Adrenal gland (tissue), 12 donors: ENCODE measurements around the gene SAMD4A. TPM values are rescaled to one million over a fixed set of nuclear protein-coding genes. Genes with fewer than 3 reads are reported as not detected.

Experiments used
- DNase-seq, 7 donors: peaks; one replicate each; pipeline ENCODE4 v3.0.0-alpha.2; 2019 to 2020
- H3K27ac ChIP-seq, 5 donors: fragments of 200-600 bp; sonication (generic) in 4 of 5; 1 replicate in 3 of 5; 2 replicates in 2 of 5; pipeline versions ENCODE4 v1.5.1 to v1.8.0; 2016 to 2020; ENCODE audit warnings: mild to moderate bottlenecking in 1 of 5
- H3K27me3 ChIP-seq: fragments of 200-600 bp; 2 replicates; pipeline ENCODE4 v1.8.0; 2021
- H3K36me3 ChIP-seq, 2 donors: fragments of 200-600 bp; replicated peaks in 1 of 2; 1 replicate in 1 of 2; 2 replicates in 1 of 2; pipeline versions ENCODE4 v1.5.1 to v1.8.0; 2018 to 2022
- H3K4me1 ChIP-seq, 2 donors: fragments of 200-600 bp; replicated peaks in 1 of 2; 1 replicate in 1 of 2; 2 replicates in 1 of 2; pipeline versions ENCODE4 v1.5.1 to v1.8.0; 2018 to 2021
- H3K4me3 ChIP-seq, 4 donors: fragments of 200-600 bp; sonication (generic) in 3 of 4; one replicate each; pipeline ENCODE4 v1.5.1; 2016 to 2018
- H3K9me3 ChIP-seq, 3 donors: fragments of 200-600 bp; sonication (generic) in 1 of 3; replicated peaks in 1 of 3; 1 replicate in 2 of 3; 2 replicates in 1 of 3; pipeline versions ENCODE4 v1.5.1 to v1.8.0; 2016 to 2021
- POLR2A ChIP-seq, 2 donors: fragments of 450-650 bp; IDR thresholded peaks; one replicate each; pipeline ENCODE4 v1.6.1; 2017; ENCODE audit warnings: antibody characterized with exemption in 2 of 2, mild to moderate bottlenecking in 2 of 2, moderate library complexity in 1 of 2
- WGBS, 4 donors: extraction: QIAGEN DNeasy Blood & Tissue Kit in 2 of 4; methylation state at CpG; one replicate each; pipeline versions ENCODE4 v1.1.5 to v1.1.7; 2013 to 2017; 5-methylcytosine and 5-hydroxymethylcytosine counted together
- intact Hi-C, 2 donors: fragments of 100-400 bp; cut with DNase I; formaldehyde crosslinking; loops; one replicate each; pipeline versions ENCODE4 v1.14.1 to v1.15.0; 2022 to 2023
- polyA plus RNA-seq, 3 donors: library from polyadenylated mRNA; stranded (reverse); fragments of 200-250 nt in 2 of 3; fragments of 350-450 nt in 1 of 3; fragmentation: Illumina TruSeq in 1 of 3; extraction: RNeasy Lipid Tissue Mini Kit (QIAGEN cat#74804) in 1 of 3; gene quantifications; one replicate each; pipeline ENCODE4 v1.2.3, GENCODE V29; 2013 to 2014
- total RNA-seq, 9 donors: library from RNA; depleted of rRNA in 4 of 9; stranded (reverse); fragments of >200 nt in 4 of 9; fragments of 120-200 nt in 1 of 9; fragmentation: NEBNext Ultra II Directional in 1 of 9; extraction: Animal tissue kit (Norgen Biotek cat#: 25700) in 1 of 9; gene quantifications; one replicate each; pipeline versions ENCODE4 v1.1.0 to v1.2.4, GENCODE V29; 2013 to 2023
- TF ChIP-seq, protein P1 (sequence below), 6 experiments: fragments of 450-650 bp in 4 of 6; fragments of 200-600 bp in 2 of 6; sonication (generic) in 1 of 6; IDR thresholded peaks; 1 replicate in 5 of 6; 2 replicates in 1 of 6; pipeline versions ENCODE4 v1.5.1 to v1.8.0; 2016 to 2021; ENCODE audit warnings: antibody characterized with exemption in 6 of 6, mild to moderate bottlenecking in 2 of 6, moderate library complexity in 1 of 6
- donor health status: healthy with polysubstance abuse.
- donor health status: Bipolar disorder and iron deficiency.
- donor health status: DM: yes; HTN: yes; CAD: no.
- donor health status: DM: no; HTN: no; CAD: no.
- donor health status: DM: no; HTN: no; CAD: no.
- donor health status: DM: yes; HTN: yes; CAD: no.

Gene SAMD4A
- total and polyA plus RNA-seq, 12 donors: 2.2 to 13.2 (median 8.3) TPM

DNA sequence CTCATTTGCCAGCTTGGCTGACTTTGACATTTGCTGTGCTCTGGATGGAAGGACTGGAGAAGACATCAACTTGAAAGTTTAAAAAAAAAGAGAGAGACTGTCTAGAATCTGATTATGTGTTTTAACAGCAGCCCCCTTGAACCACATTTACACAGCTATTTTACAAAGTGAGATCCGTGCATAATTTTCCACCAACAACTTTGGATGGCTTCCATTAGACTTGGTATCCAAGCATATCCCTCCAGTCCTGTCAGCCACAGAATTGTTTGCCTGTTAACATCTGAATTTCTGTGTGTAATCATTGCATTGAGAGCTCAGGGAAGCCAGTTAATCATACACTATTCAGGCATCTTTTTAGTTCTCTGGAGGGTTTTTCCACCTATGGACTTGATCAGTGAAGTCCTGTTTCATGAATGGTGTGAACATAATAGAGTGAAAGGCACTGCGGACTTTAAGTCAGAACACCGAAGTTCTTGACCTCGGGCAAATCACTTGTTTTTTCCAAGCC lies 93.7 kb downstream of the SAMD4A start:
- no peak for TF ChIP-seq POLR2A (IDR thresholded peaks at IDR 0.05)
- TF ChIP-seq, protein P1, sequence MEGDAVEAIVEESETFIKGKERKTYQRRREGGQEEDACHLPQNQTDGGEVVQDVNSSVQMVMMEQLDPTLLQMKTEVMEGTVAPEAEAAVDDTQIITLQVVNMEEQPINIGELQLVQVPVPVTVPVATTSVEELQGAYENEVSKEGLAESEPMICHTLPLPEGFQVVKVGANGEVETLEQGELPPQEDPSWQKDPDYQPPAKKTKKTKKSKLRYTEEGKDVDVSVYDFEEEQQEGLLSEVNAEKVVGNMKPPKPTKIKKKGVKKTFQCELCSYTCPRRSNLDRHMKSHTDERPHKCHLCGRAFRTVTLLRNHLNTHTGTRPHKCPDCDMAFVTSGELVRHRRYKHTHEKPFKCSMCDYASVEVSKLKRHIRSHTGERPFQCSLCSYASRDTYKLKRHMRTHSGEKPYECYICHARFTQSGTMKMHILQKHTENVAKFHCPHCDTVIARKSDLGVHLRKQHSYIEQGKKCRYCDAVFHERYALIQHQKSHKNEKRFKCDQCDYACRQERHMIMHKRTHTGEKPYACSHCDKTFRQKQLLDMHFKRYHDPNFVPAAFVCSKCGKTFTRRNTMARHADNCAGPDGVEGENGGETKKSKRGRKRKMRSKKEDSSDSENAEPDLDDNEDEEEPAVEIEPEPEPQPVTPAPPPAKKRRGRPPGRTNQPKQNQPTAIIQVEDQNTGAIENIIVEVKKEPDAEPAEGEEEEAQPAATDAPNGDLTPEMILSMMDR (IDR thresholded peaks at IDR 0.05): no peak
- intact Hi-C loops: no loop called here
- no peaks in the 10 kb centered on the region for H3K27me3 ChIP-seq
- no peaks in the 10 kb centered on the region for H3K9me3 ChIP-seq
- H3K36me3 ChIP-seq: no peaks in the 10 kb centered on the region
- no peak for DNase-seq
- no peak overlapping the region for H3K4me3 ChIP-seq
- WGBS, 4 donors: 84 to 95% (median 85%) methylated on average over 4 of the region's 4 CpGs
- no peak overlapping the region for H3K27ac ChIP-seq
- H3K4me1 ChIP-seq: no peaks in the 10 kb centered on the region

DNA sequence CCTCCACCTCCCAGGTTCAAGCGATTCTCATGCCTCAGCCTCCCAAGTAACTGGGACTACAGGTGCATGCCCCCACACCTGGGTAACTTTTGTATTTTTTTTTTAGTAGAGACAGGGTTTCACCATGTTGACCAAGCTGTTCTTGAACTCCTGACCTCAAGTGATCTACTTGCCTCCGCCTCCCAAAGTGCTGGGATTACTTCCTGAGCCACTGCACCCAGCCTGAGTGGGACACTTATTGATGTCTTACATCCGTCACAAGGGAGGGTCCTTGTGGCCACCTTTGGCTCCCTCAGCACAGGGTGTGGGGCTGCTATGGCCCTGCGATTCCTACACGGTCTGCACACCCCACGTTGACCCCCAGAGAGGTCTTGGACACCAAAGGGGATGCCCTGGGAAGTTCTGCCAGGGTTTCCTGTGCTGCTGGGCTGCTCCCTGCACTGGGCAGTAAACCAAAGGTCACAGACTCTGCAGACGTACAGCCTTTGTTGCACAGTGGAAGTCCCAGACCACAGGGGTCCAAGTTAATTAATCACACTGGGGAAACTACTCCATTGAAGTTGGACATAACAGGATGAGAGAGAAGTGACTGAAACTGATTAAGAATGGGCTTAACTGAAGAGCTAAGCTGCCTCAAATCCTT lies 95.7 kb downstream of the SAMD4A start:
- 57 to 76% (median 65%) methylated on average over 4 to 7 of the region's 7 CpGs for WGBS, 4 donors
- TF ChIP-seq, protein P1 (IDR thresholded peaks at IDR 0.05): no peak
- no peak for TF ChIP-seq POLR2A (IDR thresholded peaks at IDR 0.05)

DNA sequence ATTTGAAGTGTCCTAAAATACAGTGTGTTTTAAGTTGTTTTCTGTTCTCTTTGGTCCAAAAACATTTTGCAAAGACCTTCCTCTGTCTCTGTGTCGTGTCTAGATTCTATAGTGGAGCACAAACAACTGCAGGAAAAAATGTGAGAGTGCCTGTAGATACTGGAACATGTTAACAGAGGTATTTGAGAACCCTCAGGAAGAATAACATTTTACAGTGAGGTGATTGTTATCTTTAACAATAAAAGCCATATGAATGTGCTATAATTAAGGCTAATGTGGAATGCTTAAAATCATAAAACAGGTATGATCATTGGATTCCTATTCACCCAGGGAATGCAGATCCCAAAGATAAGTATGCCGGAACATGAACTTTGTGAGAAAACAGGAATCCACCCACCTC lies 98.0 kb downstream of the SAMD4A start:
- no peaks in the 10 kb centered on the region for H3K9me3 ChIP-seq
- DNase-seq: no peak
- H3K4me3 ChIP-seq: no peak overlapping the region
- WGBS, 4 donors: 82 to 95% (median 92%) methylated on average over 2 of the region's 2 CpGs
- H3K4me1 ChIP-seq: no peaks in the 10 kb centered on the region
- H3K27ac ChIP-seq: no peak overlapping the region
- no peaks in the 10 kb centered on the region for H3K36me3 ChIP-seq
- TF ChIP-seq POLR2A (IDR thresholded peaks at IDR 0.05): no peak
- TF ChIP-seq, protein P1 (IDR thresholded peaks at IDR 0.05): no peak
- H3K27me3 ChIP-seq: no peaks in the 10 kb centered on the region
- intact Hi-C loops: no loop called here

More for the DNA sequence above, 95.7 kb downstream of the SAMD4A start:
- intact Hi-C loops: no loop called here
- H3K9me3 ChIP-seq: no peaks in the 10 kb centered on the region
- H3K4me3 ChIP-seq: no peak overlapping the region
- peak in 2 of 7 donors; percentile 37 to 39 for DNase-seq
- H3K27me3 ChIP-seq: no peaks in the 10 kb centered on the region
- no peaks in the 10 kb centered on the region for H3K36me3 ChIP-seq
- no peaks in the 10 kb centered on the region for H3K4me1 ChIP-seq
- no peak overlapping the region for H3K27ac ChIP-seq

DNA sequence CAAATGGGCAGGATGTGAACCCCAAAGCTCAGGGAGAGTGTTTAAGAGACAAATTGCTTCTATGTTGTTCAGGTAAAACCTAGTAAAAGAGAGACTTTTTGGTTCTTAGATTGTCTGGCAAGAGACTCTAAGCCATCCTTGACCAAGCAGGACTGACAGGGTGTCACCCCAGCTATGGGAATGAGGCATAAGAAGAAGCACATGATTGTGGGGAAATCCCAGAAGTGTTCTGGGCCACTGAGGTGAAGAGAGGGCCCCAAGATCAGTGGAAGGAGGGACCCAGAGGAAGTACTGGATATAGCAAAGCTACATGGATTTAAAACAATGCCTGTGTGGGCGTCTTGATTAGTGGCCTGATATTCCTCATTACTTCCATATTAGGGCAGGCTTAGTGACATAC lies 99.0 kb downstream of the SAMD4A start:
- Histone ChIP-seq H3K9me3 (no peaks in the 10 kb centered on the region), H3K36me3 (no peaks in the 10 kb centered on the region), H3K27ac (no peak overlapping the region), H3K27me3 (no peaks in the 10 kb centered on the region), H3K4me3 (no peak overlapping the region), H3K4me1 (no peaks in the 10 kb centered on the region)
- DNase-seq: no peak
- 69 to 100% (median 96%) methylated on average over 1 of the region's 1 CpG for WGBS, 4 donors
- TF ChIP-seq, protein P1 (IDR thresholded peaks at IDR 0.05): no peak
- intact Hi-C loops: no loop called here
